Activated T-cell treated with anti-CD3 and anti-CD28 coated beads for 48 hours (primary cell): ENCODE measurements around the gene IER3.

Experiments used
- DNase-seq: peaks from one replicate; pipeline ENCODE4 v3.0.0-alpha.2; 2020; ENCODE audit warnings: low read depth

The IER3 gene

GRCh38 chr6:30703821-30704220, 40.5 kb downstream of the IER3 start:
- no peak for DNase-seq

GRCh38 chr6:30703011-30703410, 41.3 kb downstream of the IER3 start:
- no peak for DNase-seq

- DNase-seq = no peak
Observed at GRCh38 chr6:30700340-30700739, 44.0 kb downstream of the IER3 start.

- DNase-seq = no peak
Observed at GRCh38 chr6:30696432-30696831, 47.9 kb downstream of the IER3 start.
